Measurements from ENCODE around the gene MAMDC2.

MAMDC2 gene, protein sequence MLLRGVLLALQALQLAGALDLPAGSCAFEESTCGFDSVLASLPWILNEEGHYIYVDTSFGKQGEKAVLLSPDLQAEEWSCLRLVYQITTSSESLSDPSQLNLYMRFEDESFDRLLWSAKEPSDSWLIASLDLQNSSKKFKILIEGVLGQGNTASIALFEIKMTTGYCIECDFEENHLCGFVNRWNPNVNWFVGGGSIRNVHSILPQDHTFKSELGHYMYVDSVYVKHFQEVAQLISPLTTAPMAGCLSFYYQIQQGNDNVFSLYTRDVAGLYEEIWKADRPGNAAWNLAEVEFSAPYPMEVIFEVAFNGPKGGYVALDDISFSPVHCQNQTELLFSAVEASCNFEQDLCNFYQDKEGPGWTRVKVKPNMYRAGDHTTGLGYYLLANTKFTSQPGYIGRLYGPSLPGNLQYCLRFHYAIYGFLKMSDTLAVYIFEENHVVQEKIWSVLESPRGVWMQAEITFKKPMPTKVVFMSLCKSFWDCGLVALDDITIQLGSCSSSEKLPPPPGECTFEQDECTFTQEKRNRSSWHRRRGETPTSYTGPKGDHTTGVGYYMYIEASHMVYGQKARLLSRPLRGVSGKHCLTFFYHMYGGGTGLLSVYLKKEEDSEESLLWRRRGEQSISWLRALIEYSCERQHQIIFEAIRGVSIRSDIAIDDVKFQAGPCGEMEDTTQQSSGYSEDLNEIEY

GRCh38 chr9:70043689-70044489 is at the start of gene MAMDC2:
Gene MAMDC2 (plus strand): TSS chr9:70043848. CDS start chr9:70044198, 350 bp downstream.
- no peak for DNase-seq (ENCODE audit: low read depth, low spot score)
- H3K4me3 ChIP-seq (ENCODE audit: low read depth, low read length) = peak within 1 kb of the TSS; percentile 57
- CTCF ChIA-PET = interaction anchor here (1.1 to 1.9 kb wide), 3 partner anchors 67 to 177 kb away, joined by 3 to 14 read pairs (median 4); no protein-coding TSS in a partner anchor
- POLR2A ChIA-PET = interaction anchor here (1.0 to 1.2 kb wide), 2 partner anchors 10 to 98 kb away, joined by 3 read pairs; no protein-coding TSS in a partner anchor
- TF ChIP-seq CTCF (IDR thresholded peaks at IDR 0.05; ENCODE audit: insufficient read depth, low read length, missing control alignments) = no peak

GRCh38 chr9:69995846-69996245 is 47.8 kb upstream of the MAMDC2 start:
- no peak for DNase-seq (ENCODE audit: low read depth, low spot score)
- no peak for TF ChIP-seq CTCF (IDR thresholded peaks at IDR 0.05; ENCODE audit: insufficient read depth, low read length, missing control alignments)
- ChIA-PET POLR2A (no interaction called here), CTCF (interaction anchor here (0.8 to 0.9 kb wide), 2 partner anchors 115 to 234 kb away, joined by 3 to 5 read pairs; no protein-coding TSS in a partner anchor)
- no peak overlapping the region for H3K4me3 ChIP-seq (ENCODE audit: low read depth, low read length)

- ChIA-PET CTCF (interaction anchor here (0.6 to 0.7 kb wide), 2 partner anchors 23 kb away, joined by 3 to 4 read pairs; no protein-coding TSS in a partner anchor), POLR2A (no interaction called here)
- no peak for DNase-seq (ENCODE audit: low read depth, low spot score)
- H3K4me3 ChIP-seq (ENCODE audit: low read depth, low read length) = no peak overlapping the region
- TF ChIP-seq CTCF (IDR thresholded peaks at IDR 0.05; ENCODE audit: insufficient read depth, low read length, missing control alignments) = no peak
These were observed 46.7 kb upstream of the MAMDC2 start for GRCh38 chr9:69996967-69997366.

DNA sequence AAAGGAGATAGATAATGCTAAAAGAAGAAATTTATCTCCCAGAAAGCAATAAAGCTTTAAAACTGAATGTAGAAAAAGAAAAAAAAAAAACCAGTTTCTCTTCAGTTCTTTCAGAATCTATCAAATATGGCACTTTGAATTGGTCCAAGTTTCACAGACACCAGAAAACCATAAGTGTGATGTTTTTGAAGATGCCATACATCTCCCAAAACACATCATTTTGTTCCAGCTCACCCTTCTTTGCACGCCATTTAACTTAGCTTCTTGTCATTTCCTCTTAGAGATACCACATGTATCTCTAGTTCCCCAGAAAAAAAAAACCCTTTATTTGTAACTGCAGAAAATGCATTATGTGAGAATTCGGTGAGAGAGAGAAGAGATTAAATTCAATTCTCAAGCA is 46.1 kb upstream of the MAMDC2 start:
- no peak for TF ChIP-seq CTCF (IDR thresholded peaks at IDR 0.05; ENCODE audit: insufficient read depth, low read length, missing control alignments)
- POLR2A ChIA-PET = no interaction called here
- no peak for DNase-seq (ENCODE audit: low read depth, low spot score)
- no peak overlapping the region for H3K4me3 ChIP-seq (ENCODE audit: low read depth, low read length)
- CTCF ChIA-PET = interaction anchor here (0.7 kb wide), 1 partner anchor 23 kb away, joined by 4 read pairs; no protein-coding TSS in a partner anchor

DNA sequence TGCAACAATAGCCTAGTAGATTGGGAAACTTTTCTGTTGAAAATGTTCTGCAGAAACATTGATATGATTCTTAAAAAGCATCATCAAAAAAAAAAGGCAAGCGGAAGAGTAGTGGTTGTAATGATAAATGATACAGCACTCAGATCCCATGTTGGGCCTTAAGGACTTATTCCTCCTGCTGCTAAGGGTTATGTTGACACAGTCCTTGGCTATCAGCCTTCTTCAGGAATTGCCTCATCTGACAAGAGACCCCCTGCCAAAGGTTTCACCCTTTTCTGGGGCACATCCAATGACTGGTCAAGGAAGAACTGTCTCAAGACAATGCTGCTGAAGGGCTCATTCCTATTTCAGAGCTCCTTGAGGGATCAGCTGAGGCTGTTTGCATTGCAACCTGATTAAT is 44.3 kb upstream of the MAMDC2 start:
- TF ChIP-seq CTCF (IDR thresholded peaks at IDR 0.05; ENCODE audit: insufficient read depth, low read length, missing control alignments) = no peak
- POLR2A ChIA-PET = no interaction called here
- CTCF ChIA-PET = interaction anchor here (1.9 kb wide), 1 partner anchor 114 kb away, joined by 6 read pairs; no protein-coding TSS in a partner anchor
- H3K4me3 ChIP-seq (ENCODE audit: low read depth, low read length) = no peak overlapping the region
- no peak for DNase-seq (ENCODE audit: low read depth, low spot score)

Data from AG04449 (cell line).